GM23248 (cell line): ENCODE measurements around the gene TM4SF1. TPM values are rescaled to one million over a fixed set of nuclear protein-coding genes. Genes with fewer than 3 reads are reported as not detected.

Source experiments
- DNase-seq: peaks from one replicate; pipeline ENCODE4 v3.0.0-alpha.2; 2015
- H2AFZ ChIP-seq: fragments of 200-600 bp; sonication (generic); 2 replicates; pipeline ENCODE4 v1.6.1; 2016; ENCODE audit warnings: antibody characterized with exemption
- H3F3A ChIP-seq: fragments of 200-600 bp; sonication (generic); 2 replicates; pipeline ENCODE4 v1.6.1; 2016; ENCODE audit warnings: mild to moderate bottlenecking, antibody characterized with exemption, mixed run types; ENCODE audit not compliant: insufficient read depth
- H3K27ac ChIP-seq: fragments of 200-600 bp; sonication (generic); 2 replicates; pipeline ENCODE4 v1.5.1; 2016; ENCODE audit warnings: mild to moderate bottlenecking
- H3K27me3 ChIP-seq: fragments of 200-600 bp; sonication (generic); replicated peaks from 2 replicates; pipeline ENCODE4 v1.6.1; 2016; ENCODE audit warnings: mild to moderate bottlenecking; ENCODE audit not compliant: insufficient read depth
- H3K36me3 ChIP-seq: fragments of 200-600 bp; sonication (generic); 2 replicates; pipeline ENCODE4 v1.6.1; 2016; ENCODE audit warnings: low read depth, mild to moderate bottlenecking
- H3K4me1 ChIP-seq: fragments of 200-600 bp; sonication (generic); 2 replicates; pipeline ENCODE4 v1.6.1; 2016; ENCODE audit warnings: mild to moderate bottlenecking; ENCODE audit not compliant: insufficient read depth
- H3K4me2 ChIP-seq: fragments of 200-600 bp; sonication (generic); one replicate; pipeline ENCODE4 v1.6.1; 2016; ENCODE audit warnings: mild to moderate bottlenecking; ENCODE audit not compliant: unreplicated experiment
- H3K4me3 ChIP-seq: fragments of 200-600 bp; sonication (generic); 2 replicates; pipeline ENCODE4 v1.5.1; 2016; ENCODE audit warnings: mild to moderate bottlenecking
- H3K79me2 ChIP-seq: fragments of 200-600 bp; sonication (generic); 2 replicates; pipeline ENCODE4 v1.6.1; 2016; ENCODE audit warnings: mild to moderate bottlenecking; ENCODE audit not compliant: insufficient read depth
- H3K9ac ChIP-seq: fragments of 200-600 bp; sonication (generic); 2 replicates; pipeline ENCODE4 v1.6.1; 2016; ENCODE audit warnings: mild to moderate bottlenecking
- H3K9me2 ChIP-seq: fragments of 200-600 bp; sonication (generic); 2 replicates; pipeline ENCODE4 v1.6.1; 2016; ENCODE audit warnings: mixed run types, mild to moderate bottlenecking, moderate library complexity; ENCODE audit not compliant: insufficient read depth
- H3K9me3 ChIP-seq: fragments of 200-600 bp; sonication (generic); one replicate; pipeline ENCODE4 v1.6.1; 2017; ENCODE audit warnings: low read depth
- H4K20me1 ChIP-seq: fragments of 200-600 bp; sonication (generic); 2 replicates; pipeline ENCODE4 v1.6.0; 2016; ENCODE audit not compliant: insufficient read depth
- EZH2 ChIP-seq: fragments of 200-600 bp; sonication (generic); IDR thresholded peaks from 2 replicates; pipeline ENCODE4 v1.6.1; 2018; ENCODE audit warnings: antibody characterized with exemption, mild to moderate bottlenecking; ENCODE audit not compliant: insufficient read depth, poor library complexity, severe bottlenecking
- EZH2phosphoT487 ChIP-seq: fragments of 200-600 bp; sonication (generic); IDR thresholded peaks from 2 replicates; pipeline ENCODE4 v1.6.1; 2018; ENCODE audit warnings: antibody characterized with exemption, moderate library complexity, mild to moderate bottlenecking, low read depth; ENCODE audit not compliant: insufficient read depth
- WGBS, 2 experiments: methylation state at CpG; one replicate each; pipeline ENCODE4 v1.1.6; 2015 to 2017; ENCODE audit warnings: low lambda C conversion rate in 2 of 2, low coverage in 1 of 2; ENCODE audit errors: missing lambda C conversion rate in 2 of 2; 5-methylcytosine and 5-hydroxymethylcytosine counted together
- in situ Hi-C: fragments of 300-500 bp; cut with MboI; formaldehyde crosslinking; loops from 2 replicates; pipeline ENCODE4 v1.15.0; 2020
- polyA plus RNA-seq: library from polyadenylated mRNA; unstranded; fragments of >200 nt; fragmentation: Nextera tagmentation; extraction: Ambion mirVana; gene quantifications from 2 replicates; pipeline ENCODE4 v1.2.1, GENCODE V29; 2016
- total RNA-seq: library from RNA; depleted of rRNA; stranded (reverse); fragments of >200 nt; shearing (Covaris generic); gene quantifications from 2 replicates; pipeline ENCODE4 v1.2.3, GENCODE V29; 2014

Gene TM4SF1
- total and polyA plus RNA-seq, 2 experiments from 2014 or later: 10.5 to 10.7 TPM

DNA sequence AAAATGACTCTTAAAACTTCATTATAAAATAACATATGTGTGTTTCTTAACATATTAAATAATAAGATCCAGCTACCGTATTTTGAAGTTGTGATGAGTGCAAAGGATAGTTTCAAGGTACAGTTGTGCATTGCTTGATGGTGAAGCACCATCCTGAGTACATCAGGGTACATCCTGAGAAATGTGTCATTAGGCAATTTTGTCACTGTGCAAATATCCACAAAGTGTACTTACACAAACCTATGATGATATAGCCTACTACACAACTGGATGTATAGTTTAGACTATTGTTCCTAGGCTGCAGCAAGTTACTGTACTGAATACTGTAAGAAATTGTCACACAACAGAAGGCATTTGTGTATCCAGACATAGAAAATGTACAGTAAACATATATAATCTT, 20.8 kb upstream of the TM4SF1 start:
- Histone ChIP-seq H3K9me2 (no peaks in the 10 kb centered on the region), H3F3A (peaks cover 13% of the 10 kb centered on the region), H3K36me3 (no peaks in the 10 kb centered on the region), H2AFZ (no peak overlapping the region), H3K4me2 (no peak overlapping the region), H3K27ac (no peak overlapping the region), H3K9me3 (no peaks in the 10 kb centered on the region), H3K79me2 (no peaks in the 10 kb centered on the region), H3K9ac (no peak overlapping the region), H3K4me1 (peaks cover 25% of the 10 kb centered on the region), H3K27me3 (no peaks in the 10 kb centered on the region), H3K4me3 (no peak overlapping the region), H4K20me1 (no peaks in the 10 kb centered on the region)
- 92 to 100% methylated on average over 1 of the region's 1 CpG for WGBS, 2 experiments
- no peak for TF ChIP-seq EZH2phosphoT487
- TF ChIP-seq EZH2: no peak
- in situ Hi-C loops: loop anchor here (5.0 kb wide), 1 partner anchor 79 kb away; no protein-coding TSS in a partner anchor
- no peak for DNase-seq

DNA sequence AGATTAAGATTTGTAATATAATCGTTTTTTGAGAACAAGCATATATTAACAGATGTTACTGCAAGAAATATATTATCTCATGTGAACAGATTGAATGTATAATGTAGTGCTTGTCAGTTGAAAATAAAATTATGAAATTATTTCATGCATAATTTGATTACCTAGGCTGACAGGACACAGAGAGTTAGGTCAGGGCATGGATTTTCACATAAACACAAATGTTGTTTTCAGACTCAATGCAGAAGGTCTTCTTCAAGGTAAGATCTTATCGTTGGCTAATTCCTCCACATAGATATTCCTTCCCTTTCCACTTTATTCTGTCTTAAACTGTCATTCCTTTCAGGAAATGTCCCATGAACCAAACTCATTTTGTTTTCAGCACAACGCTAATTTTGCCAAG, 20.1 kb upstream of the TM4SF1 start:
- in situ Hi-C loops: loop anchor here (5.0 kb wide), 1 partner anchor 80 kb away; no protein-coding TSS in a partner anchor
- H3K9ac ChIP-seq: no peak overlapping the region
- TF ChIP-seq EZH2phosphoT487 (no peak), EZH2 (no peak)
- no peaks in the 10 kb centered on the region for H3K9me3 ChIP-seq
- H3K9me2 ChIP-seq: no peaks in the 10 kb centered on the region
- no peak overlapping the region for H3K27ac ChIP-seq
- peaks cover 13% of the 10 kb centered on the region for H3F3A ChIP-seq
- H3K36me3 ChIP-seq: no peaks in the 10 kb centered on the region
- H2AFZ ChIP-seq: no peak overlapping the region
- no peaks in the 10 kb centered on the region for H4K20me1 ChIP-seq
- no peaks in the 10 kb centered on the region for H3K79me2 ChIP-seq
- no peaks in the 10 kb centered on the region for H3K27me3 ChIP-seq
- 81 to 85% methylated on average over 3 of the region's 3 CpGs for WGBS, 2 experiments
- no peak overlapping the region for H3K4me3 ChIP-seq
- no peak for DNase-seq
- no peak overlapping the region for H3K4me2 ChIP-seq
- H3K4me1 ChIP-seq: peaks cover 28% of the 10 kb centered on the region

DNA sequence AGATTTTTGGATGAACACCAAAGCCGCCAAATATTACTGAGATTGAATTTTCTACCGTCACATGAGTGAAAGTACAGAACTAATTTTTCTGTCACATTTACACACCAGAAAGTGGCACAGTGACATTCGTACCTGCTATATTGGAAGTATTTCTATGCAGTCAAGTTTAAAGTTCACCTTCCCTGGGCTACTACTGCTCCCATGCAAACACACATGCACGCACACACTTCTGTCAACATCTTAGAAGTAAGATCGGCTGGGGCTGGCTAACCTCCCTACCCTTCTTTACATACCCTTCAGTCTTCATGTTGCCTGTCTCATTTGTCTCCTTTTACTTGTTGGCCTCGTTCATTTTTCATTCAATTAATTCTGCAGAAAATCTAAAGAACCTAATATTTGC, 19.0 kb upstream of the TM4SF1 start:
- Histone ChIP-seq H3K9me2 (no peaks in the 10 kb centered on the region), H3K4me2 (no peak overlapping the region), H4K20me1 (no peaks in the 10 kb centered on the region), H3K9ac (no peak overlapping the region), H3K36me3 (no peaks in the 10 kb centered on the region), H3K79me2 (no peaks in the 10 kb centered on the region), H3K9me3 (no peaks in the 10 kb centered on the region), H3K4me1 (peaks cover 28% of the 10 kb centered on the region), H3K4me3 (no peak overlapping the region), H3K27ac (no peak overlapping the region), H2AFZ (no peak overlapping the region), H3F3A (peaks cover 3% of the 10 kb centered on the region; the same call in 1 of the 2 replicates), H3K27me3 (no peaks in the 10 kb centered on the region)
- TF ChIP-seq EZH2 (no peak), EZH2phosphoT487 (no peak)
- WGBS, 2 experiments: 96 to 98% methylated on average over 6 of the region's 6 CpGs
- in situ Hi-C loops: loop anchor here (5.0 kb wide), 1 partner anchor 81 kb away; no protein-coding TSS in a partner anchor
- no peak for DNase-seq

DNA sequence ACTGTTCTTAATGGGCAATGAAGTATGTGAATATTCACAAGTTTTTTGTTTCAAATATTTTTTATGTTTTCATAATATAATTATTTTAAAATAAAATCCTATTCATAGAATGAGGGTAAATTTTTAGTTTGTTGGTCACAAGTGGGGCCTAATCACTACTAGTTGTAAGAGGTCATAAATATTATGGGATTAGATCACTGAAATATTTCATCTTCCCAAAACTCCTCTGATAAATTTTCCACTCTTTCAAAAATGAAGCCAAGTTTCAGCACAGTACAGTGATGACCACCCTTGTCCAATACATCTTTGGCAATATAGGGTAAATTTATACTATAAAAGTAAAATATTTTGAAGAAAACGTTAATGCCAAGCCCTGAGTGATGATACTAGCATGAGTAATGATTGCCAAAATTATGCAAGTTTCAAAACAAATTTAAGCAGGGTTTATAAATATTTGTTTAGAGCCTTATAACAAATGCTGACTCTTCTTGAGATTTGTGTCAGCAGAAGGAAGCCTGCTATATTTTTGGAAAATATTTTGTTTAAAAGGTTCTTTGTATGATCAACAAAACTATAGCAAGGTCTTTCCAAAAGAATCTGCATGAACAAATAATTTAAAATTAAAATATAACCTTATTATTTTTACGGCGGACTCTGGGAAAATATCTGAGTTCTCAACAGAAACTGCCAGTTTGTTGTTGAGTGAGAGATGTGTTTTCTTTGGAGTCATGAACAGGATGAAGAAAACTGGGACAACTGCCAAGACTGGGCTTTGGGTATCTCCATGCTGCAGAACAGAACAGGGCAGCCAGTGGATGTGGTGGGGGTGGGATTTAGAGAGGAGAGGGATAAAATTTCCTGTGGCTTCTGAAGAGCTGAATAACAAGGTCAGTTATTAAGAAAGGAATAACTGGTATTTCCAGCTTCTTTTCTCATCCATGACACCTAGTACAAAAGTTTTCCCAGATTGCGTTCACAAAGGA, 17.9 kb upstream of the TM4SF1 start:
- Histone ChIP-seq H3K9ac (no peak overlapping the region), H4K20me1 (no peaks in the 10 kb centered on the region), H3K27ac (no peak overlapping the region), H3K4me3 (no peak overlapping the region), H3K4me2 (peak overlapping the region; percentile 13), H2AFZ (no peak overlapping the region), H3K9me3 (no peaks in the 10 kb centered on the region), H3F3A (no peaks in the 10 kb centered on the region), H3K36me3 (no peaks in the 10 kb centered on the region), H3K27me3 (no peaks in the 10 kb centered on the region), H3K79me2 (no peaks in the 10 kb centered on the region), H3K9me2 (no peaks in the 10 kb centered on the region), H3K4me1 (peaks cover 32% of the 10 kb centered on the region)
- TF ChIP-seq EZH2 (no peak), EZH2phosphoT487 (no peak)
- in situ Hi-C loops: loop anchor here (5.0 kb wide), 1 partner anchor 82 kb away; no protein-coding TSS in a partner anchor
- 73 to 76% methylated on average over 4 of the region's 4 CpGs for WGBS, 2 experiments
- peak; percentile 49 for DNase-seq
